CD8-positive, alpha-beta memory T cell (primary cell): ENCODE data around the gene DNM3. TPM values are rescaled to one million over a fixed set of nuclear protein-coding genes. Genes with fewer than 3 reads are reported as not detected.
A peak's percentile ranks its signal among the peaks of the same experiment; 100 is the strongest.

Source experiments
- CTCF ChIA-PET: fragments of 350-600 bp; sonication (Branson Sonifier 250); formaldehyde crosslinking; loops from one replicate; lab custom pipeline; 2021; ENCODE audit warnings: antibody characterized with exemption; lab: Charles Lee
- POLR2A ChIA-PET: fragments of 350-600 bp; sonication (Branson Sonifier 250); formaldehyde crosslinking; loops from one replicate; lab custom pipeline; 2021; ENCODE audit warnings: antibody characterized with exemption; lab: Charles Lee
- DNase-seq, 5 donors: peaks; one replicate each; pipeline versions ENCODE4 v3.0.0 to v3.0.0-alpha.2; 2020 to 2022; ENCODE audit warnings: mixed read lengths in 1 of 5
- H3K27ac ChIP-seq: one replicate; pipeline ENCODE4 v1.7.0; 2013; ENCODE audit warnings: low read depth, mild to moderate bottlenecking, low read length, moderate library complexity
- H3K27me3 ChIP-seq: 2 replicates; pipeline ENCODE4 v1.7.0; 2013; ENCODE audit warnings: low read length, mild to moderate bottlenecking; ENCODE audit not compliant: insufficient read depth, poor library complexity, severe bottlenecking
- H3K36me3 ChIP-seq: 2 replicates; pipeline ENCODE4 v1.7.0; 2013; ENCODE audit warnings: mild to moderate bottlenecking, low read length, moderate library complexity; ENCODE audit not compliant: insufficient read depth
- H3K4me1 ChIP-seq: 2 replicates; pipeline ENCODE4 v1.7.0; 2013; ENCODE audit warnings: mild to moderate bottlenecking, low read length, moderate library complexity; ENCODE audit not compliant: insufficient read depth
- H3K4me3 ChIP-seq: 2 replicates; pipeline ENCODE4 v1.7.0; 2013; ENCODE audit warnings: mild to moderate bottlenecking, low read length
- H3K9me3 ChIP-seq: 2 replicates; pipeline ENCODE4 v1.7.0; 2013; ENCODE audit warnings: mild to moderate bottlenecking, low read length
- H3K27ac Mint-ChIP-seq, 8 donors: one replicate each; pipeline ENCODE4 v1.8.0; 2020 to 2021; ENCODE audit warnings: mixed read lengths in 8 of 8, mild to moderate bottlenecking in 6 of 8, inconsistent platforms in 3 of 8, moderate library complexity in 3 of 8
- H3K27me3 Mint-ChIP-seq, 2 donors: one replicate each; pipeline ENCODE4 v1.8.0; 2020 to 2021; ENCODE audit warnings: mixed read lengths in 2 of 2, mild to moderate bottlenecking in 1 of 2, moderate library complexity in 1 of 2
- H3K36me3 Mint-ChIP-seq, 3 donors: one replicate each; pipeline ENCODE4 v1.8.0; 2020 to 2021; ENCODE audit warnings: mixed read lengths in 3 of 3, inconsistent platforms in 1 of 3, mild to moderate bottlenecking in 1 of 3
- H3K4me1 Mint-ChIP-seq, 3 donors: one replicate each; pipeline ENCODE4 v1.8.0; 2020 to 2021; ENCODE audit warnings: mixed read lengths in 3 of 3, inconsistent platforms in 1 of 3, mild to moderate bottlenecking in 1 of 3
- H3K4me3 Mint-ChIP-seq, 7 donors: one replicate each; pipeline ENCODE4 v1.8.0; 2020 to 2021; ENCODE audit warnings: mixed read lengths in 7 of 7, mild to moderate bottlenecking in 6 of 7, moderate library complexity in 4 of 7, inconsistent platforms in 2 of 7
- H3K9me3 Mint-ChIP-seq, 5 donors: one replicate each; pipeline ENCODE4 v1.8.0; 2020 to 2022; ENCODE audit warnings: mixed read lengths in 5 of 5, mild to moderate bottlenecking in 3 of 5, moderate library complexity in 2 of 5, inconsistent platforms in 1 of 5
- polyA plus RNA-seq: library from polyadenylated mRNA; unstranded; fragments of 300-500 nt; fragmentation: Illumina TruSeq; gene quantifications from one replicate; pipeline ENCODE4 v1.2.3, GENCODE V29; 2021
- total RNA-seq, 2 experiments: library from RNA; stranded (reverse); gene quantifications; one replicate each; pipeline ENCODE4 v1.2.3, GENCODE V29; 2021

The DNM3 gene
- total and polyA plus RNA-seq, 3 experiments from 2014 or later: 0.29 to 0.64 (median 0.59) TPM

GRCh38 chr1:172141341-172141881 is 300.1 kb downstream of the DNM3 start:
- Histone ChIP-seq H3K9me3 (no peaks in the 10 kb centered on the region), H3K36me3 (no peaks in the 10 kb centered on the region), H3K4me3 (no peak overlapping the region), H3K27ac (no peak overlapping the region), H3K27me3 (no peaks in the 10 kb centered on the region), H3K4me1 (no peaks in the 10 kb centered on the region)
- H3K27ac Mint-ChIP-seq: no peak overlapping the region
- H3K4me1 Mint-ChIP-seq: peaks cover 0 to 8% (median 3%) of the 10 kb centered on the region in 3 donors
- ChIA-PET POLR2A (no interaction called here), CTCF (no interaction called here)
- H3K27me3 Mint-ChIP-seq: no peaks in the 10 kb centered on the region
- no peak overlapping the region for H3K4me3 Mint-ChIP-seq
- H3K36me3 Mint-ChIP-seq: no peaks in the 10 kb centered on the region
- no peak for DNase-seq
- H3K9me3 Mint-ChIP-seq: no peaks in the 10 kb centered on the region

- Mint-ChIP-seq H3K9me3 (no peaks in the 10 kb centered on the region), H3K4me3 (no peak overlapping the region), H3K4me1 (peaks cover 0 to 8% (median 3%) of the 10 kb centered on the region in 3 donors), H3K27me3 (no peaks in the 10 kb centered on the region), H3K27ac (no peak overlapping the region), H3K36me3 (no peaks in the 10 kb centered on the region)
- Histone ChIP-seq H3K9me3 (no peaks in the 10 kb centered on the region), H3K4me1 (no peaks in the 10 kb centered on the region), H3K27ac (no peak overlapping the region), H3K27me3 (no peaks in the 10 kb centered on the region), H3K36me3 (no peaks in the 10 kb centered on the region), H3K4me3 (no peak overlapping the region)
- ChIA-PET POLR2A (interaction anchor here (0.7 kb wide), 1 partner anchor 481 kb away, joined by 4 read pairs; no protein-coding TSS in a partner anchor), CTCF (no interaction called here)
- DNase-seq: no peak
These were observed 301.0 kb downstream of the DNM3 start for GRCh38 chr1:172142324-172142723.

- no peaks in the 10 kb centered on the region for H3K36me3 Mint-ChIP-seq
- no peaks in the 10 kb centered on the region for H3K9me3 ChIP-seq
- H3K4me1 ChIP-seq: no peaks in the 10 kb centered on the region
- H3K27ac ChIP-seq: no peak overlapping the region
- H3K4me3 Mint-ChIP-seq: no peak overlapping the region
- H3K27ac Mint-ChIP-seq: no peak overlapping the region
- no peaks in the 10 kb centered on the region for H3K36me3 ChIP-seq
- no peak for DNase-seq
- POLR2A ChIA-PET: interaction anchor here (0.6 kb wide), 1 partner anchor 127 kb away, joined by 3 read pairs; no protein-coding TSS in a partner anchor
- peaks cover 0 to 8% (median 3%) of the 10 kb centered on the region in 3 donors for H3K4me1 Mint-ChIP-seq
- no peak overlapping the region for H3K4me3 ChIP-seq
- H3K27me3 Mint-ChIP-seq: no peaks in the 10 kb centered on the region
- CTCF ChIA-PET: no interaction called here
- no peaks in the 10 kb centered on the region for H3K9me3 Mint-ChIP-seq
- no peaks in the 10 kb centered on the region for H3K27me3 ChIP-seq
These were observed 302.2 kb downstream of the DNM3 start for GRCh38 chr1:172143384-172144055.

DNA sequence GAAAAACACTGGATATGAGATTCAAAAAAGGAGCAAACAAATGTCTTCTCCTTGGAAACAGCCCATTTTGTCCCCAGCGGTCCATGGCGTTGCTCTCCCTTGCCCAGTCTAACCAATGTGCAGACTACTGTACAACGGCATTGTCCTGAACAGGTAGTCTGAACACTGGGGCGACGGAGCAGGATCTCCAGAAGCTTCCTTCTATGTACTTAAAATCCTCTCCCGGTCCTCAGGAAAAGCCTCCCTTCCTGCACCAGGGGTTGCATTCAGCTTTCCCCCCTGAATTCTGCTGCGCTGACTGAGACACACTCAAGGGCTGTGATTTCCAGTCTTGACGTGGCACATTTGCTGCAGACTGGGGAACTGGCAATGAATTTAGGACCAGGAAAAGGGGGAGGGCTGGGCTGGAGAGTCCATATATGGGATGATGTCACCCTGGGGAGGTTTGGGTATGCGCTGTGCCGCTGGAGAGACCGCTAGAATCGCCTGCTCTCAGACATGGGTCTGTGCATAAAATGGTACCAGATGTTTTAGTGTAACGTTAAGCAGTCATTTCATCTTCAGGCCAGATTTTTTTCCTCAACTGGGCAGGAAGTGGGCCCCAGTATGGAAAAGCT is 303.3 kb downstream of the DNM3 start:
- Histone ChIP-seq H3K36me3 (no peaks in the 10 kb centered on the region), H3K4me1 (no peaks in the 10 kb centered on the region), H3K27me3 (no peaks in the 10 kb centered on the region), H3K9me3 (no peaks in the 10 kb centered on the region), H3K27ac (no peak overlapping the region), H3K4me3 (no peak overlapping the region)
- POLR2A ChIA-PET: no interaction called here
- Mint-ChIP-seq H3K27me3 (no peaks in the 10 kb centered on the region), H3K4me3 (no peak overlapping the region), H3K27ac (peak overlapping the region in 2 of 8 donors; percentile 52 to 77), H3K36me3 (no peaks in the 10 kb centered on the region), H3K4me1 (peaks cover 0 to 8% (median 3%) of the 10 kb centered on the region in 3 donors), H3K9me3 (no peaks in the 10 kb centered on the region)
- DNase-seq: no peak
- CTCF ChIA-PET: no interaction called here

- H3K4me1 ChIP-seq: no peaks in the 10 kb centered on the region
- H3K27ac ChIP-seq: no peak overlapping the region
- ChIA-PET POLR2A (no interaction called here), CTCF (no interaction called here)
- no peak overlapping the region for H3K27ac Mint-ChIP-seq
- no peaks in the 10 kb centered on the region for H3K9me3 ChIP-seq
- no peak for DNase-seq
- H3K4me1 Mint-ChIP-seq: peaks cover 0 to 8% (median 3%) of the 10 kb centered on the region in 3 donors
- no peak overlapping the region for H3K4me3 Mint-ChIP-seq
- no peaks in the 10 kb centered on the region for H3K36me3 Mint-ChIP-seq
- H3K27me3 Mint-ChIP-seq: no peaks in the 10 kb centered on the region
- H3K36me3 ChIP-seq: no peaks in the 10 kb centered on the region
- H3K4me3 ChIP-seq: no peak overlapping the region
- H3K27me3 ChIP-seq: no peaks in the 10 kb centered on the region
- no peaks in the 10 kb centered on the region for H3K9me3 Mint-ChIP-seq
These were observed 303.9 kb downstream of the DNM3 start for GRCh38 chr1:172145231-172145651.

- H3K4me1 ChIP-seq: no peaks in the 10 kb centered on the region
- H3K27ac ChIP-seq: no peak overlapping the region
- POLR2A ChIA-PET: no interaction called here
- no peak overlapping the region for H3K4me3 Mint-ChIP-seq
- peaks cover 0 to 8% (median 3%) of the 10 kb centered on the region in 3 donors for H3K4me1 Mint-ChIP-seq
- CTCF ChIA-PET: no interaction called here
- H3K27me3 ChIP-seq: no peaks in the 10 kb centered on the region
- H3K4me3 ChIP-seq: no peak overlapping the region
- DNase-seq: no peak
- no peaks in the 10 kb centered on the region for H3K36me3 Mint-ChIP-seq
- H3K27me3 Mint-ChIP-seq: no peaks in the 10 kb centered on the region
- no peaks in the 10 kb centered on the region for H3K36me3 ChIP-seq
- H3K9me3 Mint-ChIP-seq: no peaks in the 10 kb centered on the region
- H3K27ac Mint-ChIP-seq: peak overlapping the region in 1 of 8 donors; percentile 39
- H3K9me3 ChIP-seq: no peaks in the 10 kb centered on the region
These were observed 304.4 kb downstream of the DNM3 start for GRCh38 chr1:172145656-172146055.

- H3K27me3 Mint-ChIP-seq: no peaks in the 10 kb centered on the region
- H3K9me3 Mint-ChIP-seq: no peaks in the 10 kb centered on the region
- Histone ChIP-seq H3K36me3 (no peaks in the 10 kb centered on the region), H3K27me3 (no peaks in the 10 kb centered on the region), H3K27ac (no peak overlapping the region), H3K4me3 (no peak overlapping the region), H3K9me3 (no peaks in the 10 kb centered on the region), H3K4me1 (no peaks in the 10 kb centered on the region)
- H3K27ac Mint-ChIP-seq: no peak overlapping the region
- no peak for DNase-seq
- H3K4me1 Mint-ChIP-seq: peaks cover 0 to 8% (median 3%) of the 10 kb centered on the region in 3 donors
- ChIA-PET CTCF (no interaction called here), POLR2A (no interaction called here)
- H3K4me3 Mint-ChIP-seq: no peak overlapping the region
- no peaks in the 10 kb centered on the region for H3K36me3 Mint-ChIP-seq
These were observed 305.0 kb downstream of the DNM3 start for GRCh38 chr1:172146141-172146850.

DNA sequence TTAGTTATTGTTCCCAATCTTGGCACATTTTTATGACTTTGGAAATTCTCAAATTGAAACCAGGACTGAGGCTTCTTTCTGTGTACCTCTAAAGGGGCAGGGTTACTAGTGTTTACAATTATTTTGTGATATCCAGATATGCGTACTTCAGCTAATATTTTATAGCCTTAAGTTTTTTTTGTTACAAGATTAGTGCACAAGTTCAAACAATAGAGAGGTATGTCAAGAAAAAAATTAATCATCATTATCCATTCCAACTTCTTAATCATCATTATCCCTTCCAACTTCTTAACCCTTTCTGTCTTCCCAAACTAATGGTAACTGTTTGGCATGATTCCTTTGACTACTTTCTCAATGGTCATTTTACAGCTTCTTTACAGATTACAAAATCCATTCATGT is 306.2 kb downstream of the DNM3 start:
- CTCF ChIA-PET: no interaction called here
- H3K36me3 Mint-ChIP-seq: no peaks in the 10 kb centered on the region
- Histone ChIP-seq H3K36me3 (no peaks in the 10 kb centered on the region), H3K27ac (no peak overlapping the region), H3K4me3 (no peak overlapping the region), H3K4me1 (no peaks in the 10 kb centered on the region), H3K9me3 (no peaks in the 10 kb centered on the region), H3K27me3 (no peaks in the 10 kb centered on the region)
- no peaks in the 10 kb centered on the region for H3K9me3 Mint-ChIP-seq
- no peak overlapping the region for H3K4me3 Mint-ChIP-seq
- H3K4me1 Mint-ChIP-seq: peaks cover 0 to 8% (median 3%) of the 10 kb centered on the region in 3 donors
- H3K27ac Mint-ChIP-seq: no peak overlapping the region
- no peaks in the 10 kb centered on the region for H3K27me3 Mint-ChIP-seq
- POLR2A ChIA-PET: no interaction called here
- DNase-seq: no peak
